Muscle of leg (tissue), 11 donors: ENCODE measurements around the gene HMGCS1. TPM values are rescaled to one million over a fixed set of nuclear protein-coding genes. Genes with fewer than 3 reads are reported as not detected.
"Not testable (repeated sequence)": the region's sequence is repeated elsewhere in the genome, so short reads cannot be mapped to it uniquely, and the experiment has no call there.

Experiments used
- DNase-seq: peaks from one replicate; pipeline ENCODE4 v3.0.0; 2013
- H3K27ac ChIP-seq: one replicate; pipeline ENCODE4 v1.5.1; 2013; ENCODE audit warnings: mild to moderate bottlenecking, low read length, control low read depth
- H3K27me3 ChIP-seq: one replicate; pipeline ENCODE4 v1.6.1; 2013; ENCODE audit warnings: low read length; ENCODE audit not compliant: control insufficient read depth, insufficient read depth
- H3K36me3 ChIP-seq: one replicate; pipeline ENCODE4 v1.6.1; 2013; ENCODE audit warnings: low read length; ENCODE audit not compliant: control insufficient read depth, insufficient read depth
- H3K4me1 ChIP-seq: one replicate; pipeline ENCODE4 v1.6.1; 2013; ENCODE audit warnings: low read length; ENCODE audit not compliant: control insufficient read depth, insufficient read depth
- H3K4me3 ChIP-seq: one replicate; pipeline ENCODE4 v1.5.1; 2013; ENCODE audit warnings: low read length, control low read depth
- H3K9me3 ChIP-seq: replicated peaks from 2 replicates; pipeline ENCODE4 v1.6.1; 2013; ENCODE audit warnings: low read depth, low read length; ENCODE audit not compliant: control insufficient read depth
- WGBS: methylation state at CpG from one replicate; pipeline ENCODE4 v1.1.5; 2013; ENCODE audit warnings: missing lambda C conversion rate; ENCODE audit not compliant: insufficient coverage; 5-methylcytosine and 5-hydroxymethylcytosine counted together
- polyA plus RNA-seq, 8 donors: library from polyadenylated mRNA; unstranded; fragments of 120-200 nt; gene quantifications; one replicate each; pipeline versions ENCODE4 v1.2.1 to v1.2.3, GENCODE V29; 2013; ENCODE audit warnings: inconsistent platforms in 1 of 8, low replicate concordance in 1 of 8; ENCODE audit not compliant: insufficient read length in 8 of 8, insufficient read depth in 1 of 8
- total RNA-seq: library from RNA; stranded (reverse); fragments of 120-200 nt; gene quantifications from one replicate; pipeline ENCODE4 v1.2.4, GENCODE V29; 2013

The HMGCS1 gene
- total and polyA plus RNA-seq, 9 donors, result 23.5 to 51.0 (median 39.5) TPM

GRCh38 chr5:43286623-43287022, 26.6 kb downstream of the HMGCS1 start:
- H3K27ac ChIP-seq, result no peak overlapping the region
- no peak for DNase-seq
- H3K27me3 ChIP-seq, result no peaks in the 10 kb centered on the region
- no peaks in the 10 kb centered on the region for H3K4me1 ChIP-seq
- H3K36me3 ChIP-seq, result peaks cover 22% of the 10 kb centered on the region
- H3K9me3 ChIP-seq, result no peaks in the 10 kb centered on the region
- H3K4me3 ChIP-seq, result no peak overlapping the region

GRCh38 chr5:43281840-43282658, 31.2 kb downstream of the HMGCS1 start:
- Histone ChIP-seq H3K27ac (no peak overlapping the region), H3K4me1 (no peaks in the 10 kb centered on the region), H3K36me3 (peaks cover 7% of the 10 kb centered on the region), H3K4me3 (no peak overlapping the region), H3K27me3 (no peaks in the 10 kb centered on the region), H3K9me3 (no peaks in the 10 kb centered on the region)
- no peak for DNase-seq
- 88% methylated on average over 4 of the region's 7 CpGs for WGBS

- WGBS, result 86% methylated on average over 10 of the region's 12 CpGs
- no peaks in the 10 kb centered on the region for H3K36me3 ChIP-seq
- no peaks in the 10 kb centered on the region for H3K27me3 ChIP-seq
- no peaks in the 10 kb centered on the region for H3K4me1 ChIP-seq
- H3K27ac ChIP-seq, result no peak overlapping the region
- no peak for DNase-seq
- H3K9me3 ChIP-seq, result no peaks in the 10 kb centered on the region
- no peak overlapping the region for H3K4me3 ChIP-seq
Observed at GRCh38 chr5:43279548-43280274, 33.5 kb downstream of the HMGCS1 start.

DNA sequence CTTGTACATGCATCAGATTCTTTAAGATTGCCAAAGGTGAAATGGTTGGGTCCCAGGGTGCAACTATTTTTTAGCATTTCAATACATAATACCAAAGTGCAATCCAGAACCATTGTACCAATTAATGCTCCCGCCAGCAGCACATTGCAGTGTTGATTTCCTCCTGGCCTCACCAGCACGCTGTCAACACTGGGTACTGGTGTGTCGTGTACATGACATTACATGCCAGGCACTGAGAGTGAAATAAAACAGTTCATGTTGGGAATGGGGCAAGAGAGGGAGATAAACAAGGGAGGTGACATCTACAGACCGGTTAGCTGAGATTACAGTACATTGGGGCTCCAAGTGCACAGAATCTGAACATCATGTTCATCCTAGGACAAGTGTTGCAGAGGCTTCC, 37.8 kb downstream of the HMGCS1 start:
- H3K9me3 ChIP-seq, result no peaks in the 10 kb centered on the region
- H3K27me3 ChIP-seq, result no peaks in the 10 kb centered on the region
- DNase-seq, result no peak
- H3K36me3 ChIP-seq, result no peaks in the 10 kb centered on the region
- no peak overlapping the region for H3K27ac ChIP-seq
- WGBS, result 86% methylated on average over 4 of the region's 4 CpGs
- H3K4me1 ChIP-seq, result no peaks in the 10 kb centered on the region
- no peak overlapping the region for H3K4me3 ChIP-seq

GRCh38 chr5:43274435-43275114, 38.6 kb downstream of the HMGCS1 start:
- Histone ChIP-seq H3K27ac (no peak overlapping the region), H3K4me3 (no peak overlapping the region), H3K9me3 (no peaks in the 10 kb centered on the region), H3K27me3 (no peaks in the 10 kb centered on the region), H3K36me3 (no peaks in the 10 kb centered on the region), H3K4me1 (no peaks in the 10 kb centered on the region)
- DNase-seq, result no peak
- no CpG with 5 or more reads among the region's 7 CpGs for WGBS

DNA sequence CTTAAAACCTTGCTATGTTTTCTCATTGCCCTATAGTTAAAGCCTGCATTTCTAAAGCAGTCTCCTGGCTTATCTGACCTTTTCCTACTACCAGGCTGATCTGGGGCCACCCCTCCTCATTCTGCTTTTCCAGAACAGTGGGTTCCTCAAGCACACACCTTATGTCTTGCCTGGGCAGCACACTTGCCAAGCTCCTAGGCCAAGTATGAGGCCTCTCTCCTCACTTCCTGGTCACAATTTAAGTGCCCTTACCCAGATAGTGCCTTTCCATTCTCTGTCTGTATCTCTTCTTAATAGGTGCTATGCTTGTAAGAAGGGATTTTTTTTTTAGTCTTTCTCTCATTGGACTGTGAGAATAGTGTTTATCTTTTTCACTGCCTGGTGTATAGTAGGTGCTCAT, 39.7 kb downstream of the HMGCS1 start:
- Histone ChIP-seq H3K27ac (no peak overlapping the region), H3K4me1 (no peaks in the 10 kb centered on the region), H3K4me3 (no peak overlapping the region), H3K27me3 (no peaks in the 10 kb centered on the region), H3K36me3 (no peaks in the 10 kb centered on the region), H3K9me3 (no peaks in the 10 kb centered on the region)
- DNase-seq, result no peak

DNA sequence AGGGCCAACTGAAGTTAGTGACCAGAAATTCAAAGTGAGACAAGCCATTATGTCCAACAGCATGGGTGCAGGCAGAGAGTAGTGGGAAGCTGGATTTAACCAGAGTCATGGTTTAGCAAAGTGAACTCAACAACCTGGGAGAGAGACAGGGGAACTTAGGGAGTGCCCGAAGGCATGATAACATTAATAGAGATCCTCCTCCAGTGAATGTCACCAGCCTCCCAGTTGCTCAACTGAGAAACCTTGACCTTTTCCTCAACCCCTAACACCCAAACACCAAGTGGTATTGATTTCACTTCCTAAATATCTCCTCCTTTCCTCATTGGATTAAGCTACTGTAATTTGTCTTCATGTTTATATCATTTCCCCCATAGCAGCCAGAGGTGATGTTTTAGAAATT, 42.6 kb downstream of the HMGCS1 start:
- H3K4me1 ChIP-seq, result no peaks in the 10 kb centered on the region
- H3K36me3 ChIP-seq, result no peaks in the 10 kb centered on the region
- no peaks in the 10 kb centered on the region for H3K9me3 ChIP-seq
- DNase-seq, result no peak
- no peaks in the 10 kb centered on the region for H3K27me3 ChIP-seq
- H3K27ac ChIP-seq, result no peak overlapping the region
- no CpG with 5 or more reads among the region's 1 CpG for WGBS
- H3K4me3 ChIP-seq, result no peak overlapping the region

GRCh38 chr5:43268188-43268820, 44.9 kb downstream of the HMGCS1 start:
- no peak overlapping the region for H3K27ac ChIP-seq
- H3K4me1 ChIP-seq, result no peaks in the 10 kb centered on the region
- H3K36me3 ChIP-seq, result no peaks in the 10 kb centered on the region
- DNase-seq, result no peak
- no peak overlapping the region for H3K4me3 ChIP-seq
- no peaks in the 10 kb centered on the region for H3K27me3 ChIP-seq
- no peaks in the 10 kb centered on the region for H3K9me3 ChIP-seq
- no CpG with 5 or more reads among the region's 1 CpG for WGBS

- not testable (repeated sequence) for DNase-seq, H3K9me3 ChIP-seq, H3K4me3 ChIP-seq, H3K4me1 ChIP-seq, H3K27me3 ChIP-seq, H3K27ac ChIP-seq, H3K36me3 ChIP-seq
- WGBS, result no CpG with 5 or more reads among the region's 2 CpGs
Observed at GRCh38 chr5:43262269-43262668, 50.9 kb downstream of the HMGCS1 start.

- no peak for DNase-seq
- no peaks in the 10 kb centered on the region for H3K36me3 ChIP-seq
- H3K4me1 ChIP-seq, result no peaks in the 10 kb centered on the region
- no peaks in the 10 kb centered on the region for H3K9me3 ChIP-seq
- H3K27me3 ChIP-seq, result no peaks in the 10 kb centered on the region
- no peak overlapping the region for H3K27ac ChIP-seq
- no peak overlapping the region for H3K4me3 ChIP-seq
- WGBS, result no CpG with 5 or more reads among the region's 1 CpG
Observed at GRCh38 chr5:43258116-43258515, 55.1 kb downstream of the HMGCS1 start.
